Measurements from ENCODE around the gene MOSPD3. TPM values are rescaled to one million over a fixed set of nuclear protein-coding genes. Genes with fewer than 3 reads are reported as not detected.

The MOSPD3 gene
- total and polyA plus RNA-seq, 2 donors (not counting 3 experiments of a cell fraction or from before 2014, with no cell fraction given) = 24.4 to 40.7 TPM

GRCh38 chr7:100654908-100655831 is 42.8 kb downstream of the MOSPD3 start:
- Histone ChIP-seq H3K27ac (ENCODE audit: insufficient read depth, low read depth, low read length) (no peak overlapping the region), H3K9me1 (replicated peaks; ENCODE audit: control insufficient read depth, extremely low read depth, insufficient read depth, low read length) (no peaks in the 10 kb centered on the region), H3K36me3 (ENCODE audit: control insufficient read depth in 2 of 2, extremely low read depth in 1 of 2, insufficient read depth in 2 of 2, low read length in 2 of 2) (no peaks in the 10 kb centered on the region), H2AFZ (ENCODE audit: low read depth, low read length) (no peak overlapping the region), H3K79me2 (ENCODE audit: control insufficient read depth, insufficient read depth, low read length) (no peaks in the 10 kb centered on the region), H3K27me3 (ENCODE audit: control insufficient read depth in 2 of 2, insufficient read depth in 2 of 2, low read length in 2 of 2) (peaks cover 2 to 4% of the 10 kb centered on the region in 2 experiments), H3K9ac (replicated peaks; ENCODE audit: extremely low read depth, insufficient read depth, low read length) (no peak overlapping the region), H4K20me1 (replicated peaks; ENCODE audit: control insufficient read depth, extremely low read depth, insufficient read depth, low read length) (no peaks in the 10 kb centered on the region), H3K9me3 (replicated peaks; ENCODE audit: control insufficient read depth, insufficient read depth, low read length) (no peaks in the 10 kb centered on the region), H3K4me1 (ENCODE audit: control insufficient read depth, extremely low read depth, insufficient read depth, low read length) (no peaks in the 10 kb centered on the region), H3K4me3 (replicated peaks in 1 of 3; ENCODE audit: insufficient read depth in 1 of 3, low read depth in 1 of 3, low read length in 3 of 3) (no peak overlapping the region), H3K4me2 (ENCODE audit: insufficient read depth, low read length) (no peak overlapping the region)
- dilution Hi-C loops (cut with MboI; ENCODE audit: extremely low pct_ligation_motif_present, low sequenced_read_pairs) = no loop called here
- POLR2A ChIA-PET = no interaction called here
- FAIRE-seq (no peak), DNase-seq (ENCODE audit: low read depth, low spot score) (no peak)
- CTCF ChIA-PET = no interaction called here
- no TSS peak for BruUV-seq (replicated peaks)
- TF ChIP-seq JUN (IDR thresholded peaks at IDR 0.05; ENCODE audit: borderline replicate concordance, insufficient read depth, insufficient read length, low read depth) = no peak
- TF ChIP-seq, protein P1, sequence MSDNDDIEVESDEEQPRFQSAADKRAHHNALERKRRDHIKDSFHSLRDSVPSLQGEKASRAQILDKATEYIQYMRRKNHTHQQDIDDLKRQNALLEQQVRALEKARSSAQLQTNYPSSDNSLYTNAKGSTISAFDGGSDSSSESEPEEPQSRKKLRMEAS (IDR thresholded peaks at IDR 0.05; ENCODE audit: insufficient read depth, insufficient read length) = no peak
- TF ChIP-seq MYC (IDR thresholded peaks at IDR 0.05; ENCODE audit: low read depth, low read length) = no peak
- no peak for TF ChIP-seq POLR2AphosphoS5 (IDR thresholded peaks at IDR 0.05; ENCODE audit: insufficient read depth, low read depth, low read length)
- no peak for TF ChIP-seq FOS (IDR thresholded peaks at IDR 0.05; ENCODE audit: borderline replicate concordance, insufficient read depth, low read length)
- no peak for TF ChIP-seq CTCF (IDR thresholded peaks at IDR 0.05; ENCODE audit: extremely low read depth in 1 of 2, insufficient read depth in 1 of 2, low read depth in 1 of 2, low read length in 2 of 2)
- TF ChIP-seq GATA2 (IDR thresholded peaks at IDR 0.05; ENCODE audit: insufficient read depth, insufficient read length, low read depth, low read length) = no peak
- TF ChIP-seq POLR2A (IDR thresholded peaks at IDR 0.05; ENCODE audit: low read depth, low read length) = no peak
- no peak for TF ChIP-seq EZH2 (IDR thresholded peaks at IDR 0.05; ENCODE audit: borderline replicate concordance, low read depth, low read length, severe bottlenecking)
- intact Hi-C loops (cut with micrococcal nuclease) = no loop called here

Data from endothelial cell of umbilical vein (primary cell).